Parathyroid adenoma (tissue), 2 donors: ENCODE data around the gene PCED1B.

Experiments used
- H2AFZ ChIP-seq: fragments of 300-600 bp; sonication (generic); one replicate; pipeline ENCODE4 v1.7.0; 2017; ENCODE audit warnings: antibody characterized with exemption, mild to moderate bottlenecking
- H3K27ac ChIP-seq: fragments of 300-600 bp; sonication (generic); one replicate; pipeline ENCODE4 v1.7.0; 2017
- H3K27me3 ChIP-seq: fragments of 300-600 bp; sonication (generic); one replicate; pipeline ENCODE4 v1.7.0; 2017; ENCODE audit warnings: low read length; ENCODE audit not compliant: control insufficient read depth, insufficient read depth
- H3K36me3 ChIP-seq: fragments of 300-600 bp; sonication (generic); one replicate; pipeline ENCODE4 v1.7.0; 2017; ENCODE audit warnings: low read length; ENCODE audit not compliant: control insufficient read depth, insufficient read depth
- H3K4me1 ChIP-seq: fragments of 300-600 bp; sonication (generic); one replicate; pipeline ENCODE4 v1.7.0; 2017; ENCODE audit warnings: control low read depth
- H3K4me2 ChIP-seq: fragments of 300-600 bp; sonication (generic); one replicate; pipeline ENCODE4 v1.7.0; 2017; ENCODE audit warnings: low read length
- H3K4me3 ChIP-seq: fragments of 300-600 bp; sonication (generic); one replicate; pipeline ENCODE4 v1.7.0; 2017; ENCODE audit warnings: low read depth, low read length
- H3K79me2 ChIP-seq: fragments of 300-600 bp; sonication (generic); one replicate; pipeline ENCODE4 v1.7.0; 2017; ENCODE audit warnings: control low read depth
- H3K9ac ChIP-seq: fragments of 300-600 bp; sonication (generic); one replicate; pipeline ENCODE4 v1.7.0; 2017; ENCODE audit warnings: mild to moderate bottlenecking
- H3K9me3 ChIP-seq: fragments of 300-600 bp; sonication (generic); one replicate; pipeline ENCODE4 v1.7.0; 2017; ENCODE audit warnings: low read length; ENCODE audit not compliant: control insufficient read depth
- TF ChIP-seq, protein P1 (sequence below): fragments of 300-600 bp; sonication (generic); IDR thresholded peaks from one replicate; pipeline ENCODE4 v1.7.0; 2017; ENCODE audit warnings: antibody characterized with exemption, mild to moderate bottlenecking
- donor health status: primary hyperparathyroidism.

The PCED1B gene, protein sequence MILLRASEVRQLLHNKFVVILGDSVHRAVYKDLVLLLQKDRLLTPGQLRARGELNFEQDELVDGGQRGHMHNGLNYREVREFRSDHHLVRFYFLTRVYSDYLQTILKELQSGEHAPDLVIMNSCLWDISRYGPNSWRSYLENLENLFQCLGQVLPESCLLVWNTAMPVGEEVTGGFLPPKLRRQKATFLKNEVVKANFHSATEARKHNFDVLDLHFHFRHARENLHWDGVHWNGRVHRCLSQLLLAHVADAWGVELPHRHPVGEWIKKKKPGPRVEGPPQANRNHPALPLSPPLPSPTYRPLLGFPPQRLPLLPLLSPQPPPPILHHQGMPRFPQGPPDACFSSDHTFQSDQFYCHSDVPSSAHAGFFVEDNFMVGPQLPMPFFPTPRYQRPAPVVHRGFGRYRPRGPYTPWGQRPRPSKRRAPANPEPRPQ

DNA sequence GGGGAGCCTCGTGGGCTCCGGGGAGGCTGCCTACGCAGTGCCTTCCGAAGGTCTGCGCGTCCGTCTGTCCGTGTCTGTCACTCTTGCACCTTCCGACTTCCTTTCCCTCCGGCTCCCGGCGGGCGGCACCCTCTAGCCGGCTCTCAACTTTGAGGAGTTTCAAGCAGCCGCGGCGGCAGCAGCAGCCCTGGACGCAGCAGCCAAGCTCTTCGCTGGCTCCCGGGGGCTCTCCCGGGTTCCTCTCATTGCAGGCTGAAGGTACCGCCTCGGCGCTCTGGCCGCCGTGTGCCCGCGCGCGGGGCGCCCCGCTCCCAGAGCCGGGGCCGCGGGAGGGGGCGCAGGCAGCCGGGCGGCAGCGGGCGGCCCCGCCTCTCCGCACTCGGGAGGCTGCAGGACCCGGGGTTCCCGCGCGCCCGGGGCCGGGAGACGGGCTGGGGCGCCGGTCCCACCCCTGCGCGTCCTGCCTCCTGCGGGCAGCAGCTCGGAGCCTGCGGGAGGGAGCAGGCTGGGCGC, at the start of gene PCED1B, which contains the start of gene AMIGO2:
TSS of gene PCED1B (plus strand) at position 154 of the 513 bp plus-strand sequence. CDS start 155,443 bp downstream, outside the sequence.
TSS of gene AMIGO2 (minus strand) at position 492 of the 513 bp plus-strand sequence. CDS start 957 bp downstream, outside the sequence.
- H3K4me1 ChIP-seq = peaks cover 5% of the 10 kb centered on the region
- no peak within 1 kb of the TSS for H3K9ac ChIP-seq
- TF ChIP-seq, protein P1, sequence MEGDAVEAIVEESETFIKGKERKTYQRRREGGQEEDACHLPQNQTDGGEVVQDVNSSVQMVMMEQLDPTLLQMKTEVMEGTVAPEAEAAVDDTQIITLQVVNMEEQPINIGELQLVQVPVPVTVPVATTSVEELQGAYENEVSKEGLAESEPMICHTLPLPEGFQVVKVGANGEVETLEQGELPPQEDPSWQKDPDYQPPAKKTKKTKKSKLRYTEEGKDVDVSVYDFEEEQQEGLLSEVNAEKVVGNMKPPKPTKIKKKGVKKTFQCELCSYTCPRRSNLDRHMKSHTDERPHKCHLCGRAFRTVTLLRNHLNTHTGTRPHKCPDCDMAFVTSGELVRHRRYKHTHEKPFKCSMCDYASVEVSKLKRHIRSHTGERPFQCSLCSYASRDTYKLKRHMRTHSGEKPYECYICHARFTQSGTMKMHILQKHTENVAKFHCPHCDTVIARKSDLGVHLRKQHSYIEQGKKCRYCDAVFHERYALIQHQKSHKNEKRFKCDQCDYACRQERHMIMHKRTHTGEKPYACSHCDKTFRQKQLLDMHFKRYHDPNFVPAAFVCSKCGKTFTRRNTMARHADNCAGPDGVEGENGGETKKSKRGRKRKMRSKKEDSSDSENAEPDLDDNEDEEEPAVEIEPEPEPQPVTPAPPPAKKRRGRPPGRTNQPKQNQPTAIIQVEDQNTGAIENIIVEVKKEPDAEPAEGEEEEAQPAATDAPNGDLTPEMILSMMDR = no peak
- peak within 1 kb of the TSS; percentile 74 for H3K27ac ChIP-seq
- no peaks in the 10 kb centered on the region for H3K9me3 ChIP-seq
- H3K4me3 ChIP-seq = peak within 1 kb of the TSS; percentile 57
- H3K36me3 ChIP-seq = no peaks in the 10 kb centered on the region
- no peaks in the 10 kb centered on the region for H3K79me2 ChIP-seq
- no peaks in the 10 kb centered on the region for H3K27me3 ChIP-seq
- H3K4me2 ChIP-seq = peak within 1 kb of the TSS; percentile 79
- peak within 1 kb of the TSS; percentile 82 for H2AFZ ChIP-seq

DNA sequence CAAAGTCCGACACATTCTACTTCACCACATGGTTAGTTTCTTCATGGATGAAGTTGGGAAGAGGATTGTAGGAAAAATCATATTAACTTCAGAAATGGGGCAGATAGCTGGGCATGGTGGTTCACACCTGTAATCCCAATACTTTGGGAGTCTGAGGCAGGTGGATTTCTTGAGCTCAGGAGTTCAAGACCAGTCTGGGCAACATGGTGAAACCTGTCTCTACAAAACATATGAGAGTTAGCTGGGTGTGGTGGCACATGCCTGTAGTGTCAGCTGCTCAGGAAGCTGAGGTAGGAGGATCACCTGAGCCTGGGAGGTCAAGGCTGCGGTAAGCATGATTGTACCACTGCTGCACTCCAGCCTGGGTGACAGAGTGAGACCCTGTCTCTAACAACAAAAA, 49.5 kb upstream of the PCED1B start:
- no peaks in the 10 kb centered on the region for H3K9me3 ChIP-seq
- peaks cover 2% of the 10 kb centered on the region for H3K4me1 ChIP-seq
- TF ChIP-seq, protein P1 = no peak
- H3K9ac ChIP-seq = no peak overlapping the region
- H3K4me3 ChIP-seq = no peak overlapping the region
- H3K4me2 ChIP-seq = no peak overlapping the region
- H3K27me3 ChIP-seq = no peaks in the 10 kb centered on the region
- H3K27ac ChIP-seq = no peak overlapping the region
- H2AFZ ChIP-seq = no peak overlapping the region
- H3K36me3 ChIP-seq = no peaks in the 10 kb centered on the region
- H3K79me2 ChIP-seq = no peaks in the 10 kb centered on the region

DNA sequence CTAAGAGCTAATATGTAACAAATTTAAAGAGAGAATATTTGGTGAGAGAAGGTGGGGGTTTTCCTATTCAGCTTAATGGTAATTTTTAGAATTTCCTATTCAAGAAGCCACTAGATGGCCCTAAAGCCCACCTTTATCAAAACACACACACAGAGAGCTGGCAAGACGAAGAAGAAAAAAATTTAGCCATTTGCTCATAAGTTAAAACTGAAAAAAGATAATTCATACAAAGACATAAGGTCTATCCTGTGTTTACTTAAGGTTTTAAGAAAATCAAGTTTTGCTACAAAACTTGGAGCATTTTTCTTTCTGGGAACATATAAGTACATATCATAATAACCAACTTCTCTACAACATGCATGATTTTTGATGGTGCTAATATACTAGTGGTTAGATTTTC, 46.8 kb upstream of the PCED1B start:
- Histone ChIP-seq H3K27ac (no peak overlapping the region), H3K36me3 (no peaks in the 10 kb centered on the region), H3K4me3 (no peak overlapping the region), H3K4me1 (peaks cover 2% of the 10 kb centered on the region), H3K9ac (no peak overlapping the region), H3K27me3 (no peaks in the 10 kb centered on the region), H3K9me3 (no peaks in the 10 kb centered on the region), H2AFZ (peak overlapping the region; percentile 5), H3K4me2 (no peak overlapping the region), H3K79me2 (no peaks in the 10 kb centered on the region)
- TF ChIP-seq, protein P1 = peak; percentile 18

DNA sequence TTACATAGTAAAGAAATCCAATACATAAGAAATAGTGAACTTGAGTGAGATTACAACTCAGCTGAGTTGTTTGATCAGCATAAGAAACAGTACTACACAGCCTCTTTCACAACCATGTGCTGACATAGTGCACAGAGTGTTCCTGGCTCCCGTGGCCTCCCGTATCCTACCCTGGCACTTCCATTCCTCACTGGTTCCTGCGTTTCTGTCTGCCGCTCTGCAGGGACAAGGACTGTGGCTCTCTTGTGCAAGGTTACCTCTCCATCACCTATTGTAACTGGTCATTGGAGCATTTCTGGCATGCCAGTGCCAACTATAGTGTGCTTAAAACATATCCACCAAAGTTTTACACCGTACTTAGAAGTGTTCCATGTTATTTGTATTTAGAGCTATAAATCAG, 46.3 kb upstream of the PCED1B start:
- no peaks in the 10 kb centered on the region for H3K9me3 ChIP-seq
- H3K4me2 ChIP-seq = no peak overlapping the region
- no peak overlapping the region for H3K27ac ChIP-seq
- no peak overlapping the region for H3K9ac ChIP-seq
- no peaks in the 10 kb centered on the region for H3K79me2 ChIP-seq
- H3K27me3 ChIP-seq = no peaks in the 10 kb centered on the region
- TF ChIP-seq, protein P1 = no peak
- no peaks in the 10 kb centered on the region for H3K36me3 ChIP-seq
- peak overlapping the region; percentile 5 for H2AFZ ChIP-seq
- no peak overlapping the region for H3K4me3 ChIP-seq
- H3K4me1 ChIP-seq = peaks cover 2% of the 10 kb centered on the region
